Uterus (tissue), 2 donors: ENCODE results near the gene FAM174C.
"Not testable (repeated sequence)": the region's sequence is repeated elsewhere in the genome, so short reads cannot be mapped to it uniquely, and the experiment has no call there.

ENCODE experiments used
- CTCF ChIP-seq, 4 experiments: fragments of 200-600 bp in 2 of 4; fragments of 450-650 bp in 2 of 4; sonication (generic) in 2 of 4; IDR thresholded peaks; one replicate each; pipeline ENCODE4 v1.5.1; 2016 to 2019; ENCODE audit warnings: antibody characterized with exemption in 4 of 4, mild to moderate bottlenecking in 2 of 4, moderate library complexity in 1 of 4
- POLR2A ChIP-seq, 2 donors: fragments of 450-650 bp; IDR thresholded peaks; one replicate each; pipeline ENCODE4 v1.6.1; 2016; ENCODE audit warnings: antibody characterized with exemption in 2 of 2, mild to moderate bottlenecking in 1 of 2, moderate library complexity in 1 of 2

GRCh38 chr19:1246265-1247087 is 28.9 kb upstream of the FAM174C start:
- not testable (repeated sequence) for TF ChIP-seq CTCF, POLR2A (IDR thresholded peaks at IDR 0.05)
